ENCODE data around the gene SMC6.
A peak's percentile ranks its signal among the peaks of the same experiment; 100 is the strongest.

SMC6 gene

DNA sequence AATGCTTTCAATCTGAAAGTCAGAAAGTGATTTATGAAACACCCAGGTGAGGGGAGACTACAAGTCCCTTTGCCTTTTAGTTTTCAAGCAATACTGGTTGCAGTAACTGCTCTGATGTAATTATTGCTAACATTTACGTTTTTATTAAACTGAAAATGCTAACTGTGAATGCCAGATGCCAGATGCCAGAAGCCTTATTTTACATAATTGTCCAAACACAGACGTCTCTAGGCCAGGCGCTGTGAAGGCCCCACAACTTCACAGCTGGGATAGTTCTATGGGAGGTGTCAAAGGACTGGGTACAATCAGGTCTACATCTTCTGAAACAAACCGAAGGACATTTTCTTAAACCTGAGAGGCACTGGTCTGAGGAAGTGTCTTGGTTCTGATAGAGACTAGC is 35.2 kb upstream of the SMC6 start:
- Mint-ChIP-seq H3K27me3 (peaks cover 29% of the 10 kb centered on the region), H3K27ac (no peak overlapping the region), H3K4me1 (peaks cover 9% of the 10 kb centered on the region), H3K9me3 (no peaks in the 10 kb centered on the region), H3K36me3 (peaks cover 4% of the 10 kb centered on the region), H3K4me3 (no peak overlapping the region)
- no peak for DNase-seq
- CTCF ChIA-PET: no interaction called here

GRCh38 chr2:17786727-17787126 is 33.1 kb upstream of the SMC6 start:
- peaks cover 19% of the 10 kb centered on the region for H3K36me3 Mint-ChIP-seq
- H3K4me3 Mint-ChIP-seq: no peak overlapping the region
- H3K4me1 Mint-ChIP-seq: peaks cover under 1% of the 10 kb centered on the region
- no peak for DNase-seq
- no peaks in the 10 kb centered on the region for H3K9me3 Mint-ChIP-seq
- no peak overlapping the region for H3K27ac Mint-ChIP-seq
- H3K27me3 Mint-ChIP-seq: peaks cover 10% of the 10 kb centered on the region
- CTCF ChIA-PET: no interaction called here

DNA sequence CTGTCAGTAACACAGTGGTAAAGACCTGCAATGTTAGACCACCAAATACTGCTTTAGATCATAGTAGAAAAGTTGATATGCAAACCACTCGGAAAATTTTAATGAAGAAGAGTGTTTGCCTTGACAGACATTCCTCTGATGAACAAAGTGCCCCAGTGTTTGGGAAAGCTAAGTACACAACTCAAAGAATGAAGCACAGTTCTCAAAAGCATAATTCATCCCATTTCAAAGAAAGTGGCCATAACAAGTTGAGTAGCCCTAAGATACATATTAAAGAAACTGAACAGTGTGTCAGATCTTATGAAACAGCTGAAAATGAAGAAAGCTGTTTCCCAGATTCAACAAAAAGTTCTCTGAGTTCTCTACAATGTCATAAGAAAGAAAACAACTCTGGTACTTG is 27.9 kb upstream of the SMC6 start:
- no peak for DNase-seq
- CTCF ChIA-PET: no interaction called here
- Mint-ChIP-seq H3K27me3 (no peaks in the 10 kb centered on the region), H3K4me3 (no peak overlapping the region), H3K36me3 (peaks cover 43% of the 10 kb centered on the region), H3K9me3 (no peaks in the 10 kb centered on the region), H3K4me1 (no peaks in the 10 kb centered on the region), H3K27ac (no peak overlapping the region)

- H3K4me3 Mint-ChIP-seq: no peak overlapping the region
- CTCF ChIA-PET: no interaction called here
- peaks cover 48% of the 10 kb centered on the region for H3K36me3 Mint-ChIP-seq
- no peaks in the 10 kb centered on the region for H3K9me3 Mint-ChIP-seq
- H3K4me1 Mint-ChIP-seq: no peaks in the 10 kb centered on the region
- DNase-seq: no peak
- H3K27ac Mint-ChIP-seq: no peak overlapping the region
- H3K27me3 Mint-ChIP-seq: no peaks in the 10 kb centered on the region
Observed at GRCh38 chr2:17780546-17780945, 26.9 kb upstream of the SMC6 start.

GRCh38 chr2:17772532-17772931 is 18.9 kb upstream of the SMC6 start:
- no peak for DNase-seq
- Mint-ChIP-seq H3K4me3 (no peak overlapping the region), H3K9me3 (no peaks in the 10 kb centered on the region), H3K27me3 (no peaks in the 10 kb centered on the region), H3K27ac (no peak overlapping the region), H3K36me3 (peaks cover 22% of the 10 kb centered on the region), H3K4me1 (no peaks in the 10 kb centered on the region)
- CTCF ChIA-PET: interaction anchor here (0.6 to 0.9 kb wide), 2 partner anchors 52 to 840 kb away, joined by 4 read pairs; no protein-coding TSS in a partner anchor

- Mint-ChIP-seq H3K36me3 (peaks cover 24% of the 10 kb centered on the region), H3K27ac (no peak overlapping the region), H3K27me3 (no peaks in the 10 kb centered on the region), H3K4me3 (no peak overlapping the region), H3K4me1 (no peaks in the 10 kb centered on the region), H3K9me3 (no peaks in the 10 kb centered on the region)
- CTCF ChIA-PET: interaction anchor here (0.6 to 0.9 kb wide), 2 partner anchors 52 to 841 kb away, joined by 4 read pairs; no protein-coding TSS in a partner anchor
- no peak for DNase-seq
Observed at GRCh38 chr2:17771956-17772355, 18.3 kb upstream of the SMC6 start.

- Mint-ChIP-seq H3K36me3 (peaks cover 23% of the 10 kb centered on the region), H3K27ac (no peak overlapping the region), H3K27me3 (no peaks in the 10 kb centered on the region), H3K4me1 (no peaks in the 10 kb centered on the region), H3K9me3 (no peaks in the 10 kb centered on the region), H3K4me3 (no peak overlapping the region)
- DNase-seq: no peak
- CTCF ChIA-PET: interaction anchor here (1.4 kb wide), 1 partner anchor 123 kb away, joined by 3 read pairs; no protein-coding TSS in a partner anchor
Observed at GRCh38 chr2:17768894-17769293, 15.3 kb upstream of the SMC6 start.

DNA sequence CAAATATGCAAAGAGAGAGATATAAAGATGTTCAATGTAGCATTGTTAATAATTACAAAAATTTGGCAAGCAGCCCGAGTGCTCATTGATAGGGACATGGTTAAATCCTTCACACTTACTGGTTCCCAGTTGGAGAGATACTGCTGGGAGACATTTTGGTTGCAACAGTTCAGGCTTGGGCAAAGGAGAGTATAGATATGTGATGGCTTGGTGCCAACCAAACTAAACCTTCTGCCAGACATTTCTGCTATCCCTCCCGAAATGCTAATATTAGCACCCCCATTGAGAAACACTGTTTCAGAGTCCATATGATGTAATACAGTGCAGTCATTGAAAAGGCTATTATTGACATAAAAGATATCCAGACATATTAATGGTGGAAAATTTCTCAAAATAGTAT is 11.8 kb upstream of the SMC6 start:
- Mint-ChIP-seq H3K27me3 (no peaks in the 10 kb centered on the region), H3K4me3 (no peak overlapping the region), H3K27ac (no peak overlapping the region), H3K9me3 (no peaks in the 10 kb centered on the region), H3K4me1 (no peaks in the 10 kb centered on the region), H3K36me3 (peaks cover 28% of the 10 kb centered on the region)
- CTCF ChIA-PET: no interaction called here
- DNase-seq: no peak

DNA sequence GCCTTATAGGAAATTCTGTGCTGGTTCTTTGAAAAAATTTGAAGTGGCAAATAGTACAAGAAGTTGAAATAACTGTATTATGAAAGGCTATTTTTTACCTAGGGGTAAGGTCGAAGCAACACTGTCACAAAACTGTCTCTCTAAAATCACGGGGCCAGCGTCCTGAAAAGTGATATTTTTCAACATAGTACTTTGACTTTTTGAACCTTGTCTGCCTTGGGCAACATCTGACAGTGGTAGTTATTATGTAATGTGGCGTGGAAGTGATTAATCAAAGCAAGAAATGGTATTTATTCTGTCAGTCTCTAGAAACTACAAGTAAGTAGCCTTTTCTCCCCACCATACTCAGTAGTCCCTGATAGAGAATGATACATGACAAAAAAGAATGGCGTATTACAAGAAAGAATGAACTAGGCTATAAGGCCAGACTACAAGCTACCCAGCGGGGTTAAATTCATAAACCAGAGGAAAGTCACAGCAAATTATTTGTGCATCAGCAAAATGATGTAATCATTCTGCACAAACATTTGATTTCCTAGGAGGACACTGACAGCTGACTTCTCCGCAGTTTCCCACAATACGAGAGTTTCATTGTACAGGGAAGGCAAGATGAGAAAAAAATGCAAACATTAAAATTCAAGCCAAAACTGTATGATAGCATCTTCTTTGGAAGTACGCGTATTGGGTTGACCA is 10.2 kb upstream of the SMC6 start:
- Mint-ChIP-seq H3K27ac (no peak overlapping the region), H3K9me3 (no peaks in the 10 kb centered on the region), H3K4me3 (no peak overlapping the region), H3K4me1 (peaks cover 5% of the 10 kb centered on the region), H3K27me3 (no peaks in the 10 kb centered on the region), H3K36me3 (peaks cover 35% of the 10 kb centered on the region)
- no peak for DNase-seq
- CTCF ChIA-PET: interaction anchor here (0.5 to 1.2 kb wide), 2 partner anchors 28 to 59 kb away, joined by 3 read pairs; no protein-coding TSS in a partner anchor

GRCh38 chr2:17762451-17762850 is 8.8 kb upstream of the SMC6 start:
- Mint-ChIP-seq H3K36me3 (peaks cover 33% of the 10 kb centered on the region), H3K4me1 (peaks cover 12% of the 10 kb centered on the region), H3K4me3 (no peak overlapping the region), H3K27ac (no peak overlapping the region), H3K9me3 (no peaks in the 10 kb centered on the region), H3K27me3 (no peaks in the 10 kb centered on the region)
- CTCF ChIA-PET: no interaction called here
- no peak for DNase-seq

GRCh38 chr2:17759805-17760204 is 6.2 kb upstream of the SMC6 start:
- Mint-ChIP-seq H3K36me3 (peaks cover 27% of the 10 kb centered on the region), H3K4me1 (peaks cover 30% of the 10 kb centered on the region), H3K4me3 (no peak overlapping the region), H3K27ac (no peak overlapping the region), H3K27me3 (no peaks in the 10 kb centered on the region), H3K9me3 (no peaks in the 10 kb centered on the region)
- CTCF ChIA-PET: interaction anchor here (0.6 kb wide), 1 partner anchor 24 kb away, joined by 3 read pairs; no protein-coding TSS in a partner anchor
- no peak for DNase-seq

DNA sequence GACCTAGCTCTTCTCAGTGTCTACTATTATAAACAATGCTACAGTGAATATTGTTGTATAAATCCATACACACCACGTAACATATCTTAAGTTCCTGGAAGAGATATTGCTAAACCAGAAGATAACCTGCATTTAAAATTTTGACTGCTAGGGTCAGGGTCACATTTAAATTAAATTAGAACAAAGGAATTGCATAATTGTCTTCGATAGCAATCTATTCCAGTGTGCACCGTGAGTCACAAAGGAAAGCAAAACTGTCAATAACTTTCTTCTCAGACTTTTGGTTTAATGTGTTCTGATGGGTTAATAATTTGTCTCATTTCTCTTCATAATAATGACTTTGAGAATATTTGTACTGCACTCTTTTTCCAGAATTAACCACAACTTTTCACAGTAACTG is 4.5 kb upstream of the SMC6 start:
- CTCF ChIA-PET: no interaction called here
- H3K9me3 Mint-ChIP-seq: no peaks in the 10 kb centered on the region

GRCh38 chr2:17757321-17757720 is 3.7 kb upstream of the SMC6 start:
- no peak overlapping the region for H3K27ac Mint-ChIP-seq
- H3K9me3 Mint-ChIP-seq: no peaks in the 10 kb centered on the region
- CTCF ChIA-PET: interaction anchor here (2.0 kb wide), 1 partner anchor 37 kb away, joined by 5 read pairs; no protein-coding TSS in a partner anchor
- no peak for DNase-seq
- peaks cover 19% of the 10 kb centered on the region for H3K36me3 Mint-ChIP-seq
- H3K4me3 Mint-ChIP-seq: no peak overlapping the region
- no peaks in the 10 kb centered on the region for H3K27me3 Mint-ChIP-seq
- peaks cover 41% of the 10 kb centered on the region for H3K4me1 Mint-ChIP-seq

More for the DNA sequence above, 4.5 kb upstream of the SMC6 start:
- Mint-ChIP-seq H3K4me3 (no peak overlapping the region), H3K27ac (no peak overlapping the region), H3K4me1 (peaks cover 33% of the 10 kb centered on the region), H3K36me3 (peaks cover 17% of the 10 kb centered on the region), H3K27me3 (no peaks in the 10 kb centered on the region)
- no peak for DNase-seq

DNA sequence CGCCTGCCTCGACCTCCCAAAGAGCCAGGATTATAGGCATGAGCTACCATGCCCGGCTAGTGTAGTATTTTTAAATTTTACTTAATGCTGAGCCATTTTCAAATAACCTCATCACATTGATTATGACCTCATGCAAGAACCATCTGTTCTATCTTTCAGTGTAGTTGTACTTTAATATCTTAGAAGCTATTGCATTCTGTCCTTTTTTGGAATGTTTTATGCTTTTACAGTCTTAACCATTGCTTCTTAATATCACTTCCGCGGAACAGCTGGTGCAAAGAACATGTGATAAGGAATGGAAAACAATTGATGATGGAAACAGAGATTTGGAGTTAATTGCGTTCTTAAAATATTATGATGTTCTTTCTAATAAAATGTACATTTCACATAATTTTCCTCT is 3.1 kb upstream of the SMC6 start:
- no peaks in the 10 kb centered on the region for H3K27me3 Mint-ChIP-seq
- CTCF ChIA-PET: interaction anchor here (2.0 kb wide), 1 partner anchor 36 kb away, joined by 5 read pairs; no protein-coding TSS in a partner anchor
- H3K4me1 Mint-ChIP-seq: peaks cover 48% of the 10 kb centered on the region
- no peaks in the 10 kb centered on the region for H3K9me3 Mint-ChIP-seq
- DNase-seq: no peak
- no peak overlapping the region for H3K4me3 Mint-ChIP-seq
- H3K27ac Mint-ChIP-seq: no peak overlapping the region
- peaks cover 18% of the 10 kb centered on the region for H3K36me3 Mint-ChIP-seq

GRCh38 chr2:17754773-17755425 is 1.3 kb upstream of the SMC6 start:
- Mint-ChIP-seq H3K4me1 (peaks cover 62% of the 10 kb centered on the region), H3K36me3 (peaks cover 12% of the 10 kb centered on the region), H3K27ac (peak overlapping the region; percentile 97), H3K9me3 (no peaks in the 10 kb centered on the region), H3K27me3 (no peaks in the 10 kb centered on the region), H3K4me3 (peak overlapping the region; percentile 82)
- CTCF ChIA-PET: interaction anchor here (1.7 to 2.0 kb wide), 2 partner anchors 35 kb away, joined by 5 to 7 read pairs; no protein-coding TSS in a partner anchor
- DNase-seq: no peak

Measured in activated naive CD4-positive, alpha-beta T cell treated with anti-CD3 and anti-CD28 coated beads, Interleukin-2, amount 10 ng/mL, durations not matched to agents 7 days and 5 days (primary cell).